K562 (cell line): ENCODE data around the gene IARS1. TPM values are rescaled to one million over a fixed set of nuclear protein-coding genes. Genes with fewer than 3 reads are reported as not detected.
A peak's percentile ranks its signal among the peaks of the same experiment; 100 is the strongest.

Experiments
- ASH1L ChIP-seq: fragments of 450-650 bp; IDR thresholded peaks from 2 replicates; pipeline ENCODE4 v1.6.1; 2018; ENCODE audit warnings: borderline replicate concordance, mild to moderate bottlenecking, low read depth; ENCODE audit not compliant: partially characterized antibody
- BHLHE40 ChIP-seq: IDR thresholded peaks from 2 replicates; pipeline ENCODE4 v1.6.1; 2011; ENCODE audit warnings: low read length, improper control_type of control experiment
- KDM5B ChIP-seq: fragments of 200-600 bp; sonication (generic); IDR thresholded peaks from 2 replicates; pipeline ENCODE4 v1.6.1; 2012; ENCODE audit warnings: low read depth, mild to moderate bottlenecking, moderate library complexity, low read length, control low read depth, inconsistent platforms; ENCODE audit not compliant: insufficient replicate concordance
- KLF10 ChIP-seq: fragments of 250-450 bp; sonication (Bioruptor Pico); IDR thresholded peaks from 2 replicates; pipeline ENCODE4 v1.6.1; 2021; ENCODE audit warnings: matching md5 sums
- MXD1 ChIP-seq: fragments of 250-450 bp; sonication (Bioruptor Pico); IDR thresholded peaks from 2 replicates; pipeline ENCODE4 v1.8.0; 2021; ENCODE audit warnings: borderline replicate concordance, mild to moderate bottlenecking, moderate library complexity; ENCODE audit not compliant: poor library complexity, severe bottlenecking
- MYBL2 ChIP-seq, 2 experiments: fragments of 450-650 bp in 1 of 2; sonication (generic) in 1 of 2; formaldehyde crosslinking in 1 of 2; IDR thresholded peaks; 2 replicates each; pipeline versions ENCODE4 v1.6.1 to v1.8.1; 2017 to 2022; ENCODE audit warnings: borderline replicate concordance in 1 of 2, inconsistent platforms in 1 of 2, low read depth in 1 of 2, mild to moderate bottlenecking in 1 of 2, missing genetic modification reagents in 1 of 2, moderate library complexity in 1 of 2
- POLR2AphosphoS2 ChIP-seq: IDR thresholded peaks from 2 replicates; pipeline ENCODE4 v1.6.1; 2012; ENCODE audit warnings: low read length, improper control_type of control experiment
- PPARD ChIP-seq: fragments of 250-450 bp; sonication (Bioruptor Pico); IDR thresholded peaks from 2 replicates; pipeline ENCODE4 v1.8.0; 2022; ENCODE audit warnings: inconsistent platforms, mild to moderate bottlenecking, moderate library complexity
- RBBP5 ChIP-seq: fragments of 200-600 bp; sonication (generic); IDR thresholded peaks from 2 replicates; pipeline ENCODE4 v1.6.1; 2012; ENCODE audit warnings: borderline replicate concordance, mild to moderate bottlenecking, low read length, control low read depth, inconsistent platforms; ENCODE audit not compliant: insufficient read depth, poor library complexity, severe bottlenecking
- RUNX1 ChIP-seq: sonication (generic); IDR thresholded peaks from 2 replicates; pipeline ENCODE4 v1.6.1; 2016; ENCODE audit warnings: antibody characterized with exemption, low read depth
- SIN3A ChIP-seq, 2 experiments: fragments of 150-350 bp in 1 of 2; IDR thresholded peaks; 2 replicates each; pipeline ENCODE4 v1.6.1; 2011 to 2016; ENCODE audit warnings: borderline replicate concordance in 2 of 2, low read depth in 2 of 2, low read length in 2 of 2, mild to moderate bottlenecking in 2 of 2, moderate library complexity in 2 of 2; ENCODE audit not compliant: control insufficient read depth in 1 of 2
- TAF7 ChIP-seq: fragments of 450-650 bp; IDR thresholded peaks from 2 replicates; pipeline ENCODE4 v1.6.1; 2016; ENCODE audit warnings: missing genetic modification characterization, missing compliant biosample characterization
- TEAD1 ChIP-seq, 2 experiments: fragments of 450-650 bp in 1 of 2; sonication (generic) in 1 of 2; formaldehyde crosslinking; IDR thresholded peaks; 2 replicates each; pipeline versions ENCODE4 v1.4.0 to v1.8.0; 2020 to 2022; ENCODE audit warnings: mild to moderate bottlenecking in 2 of 2, missing genetic modification reagents in 1 of 2
- TSC22D4 ChIP-seq: fragments of 450-650 bp; IDR thresholded peaks from 2 replicates; pipeline ENCODE4 v1.6.1; 2016; ENCODE audit warnings: missing genetic modification characterization, missing biosample characterization, control low read depth
- TSHZ1 ChIP-seq: fragments of 250-450 bp; sonication (Bioruptor Pico); IDR thresholded peaks from 2 replicates; pipeline ENCODE4 v1.4.0; 2020; ENCODE audit warnings: mild to moderate bottlenecking, moderate library complexity
- ZBED1 ChIP-seq: IDR thresholded peaks from 2 replicates; pipeline ENCODE4 v1.6.1; 2014
- ZNF212 ChIP-seq: fragments of 450-650 bp; formaldehyde crosslinking; IDR thresholded peaks from 2 replicates; pipeline ENCODE4 v1.4.0; 2020; ENCODE audit warnings: mild to moderate bottlenecking
- ZNF316 ChIP-seq: fragments of 450-650 bp; IDR thresholded peaks from 2 replicates; pipeline ENCODE4 v1.6.1; 2016
- ZNF644 ChIP-seq: fragments of 200-800 bp; sonication (Bioruptor generic); IDR thresholded peaks from 2 replicates; pipeline ENCODE4 v1.6.1; 2016; ENCODE audit warnings: low read depth, missing genetic modification characterization, missing compliant biosample characterization
- polyA plus RNA-seq, 8 experiments: library from polyadenylated mRNA; depleted of rRNA in 4 of 8; stranded (reverse) in 5 of 8; unstranded in 3 of 8; fragments of >200 nt; fragmentation: Nextera tagmentation in 2 of 8; fragmentation: Illumina TruSeq in 1 of 8; extraction: Ambion mirVana in 2 of 8; extraction: Trizol in 1 of 8; gene quantifications; 2 replicates each; pipeline versions ENCODE4 v1.2.1 to v1.2.3, GENCODE V29; 2011 to 2014; ENCODE audit warnings: inconsistent platforms in 1 of 8, missing spikeins in 1 of 8
- total RNA-seq, 7 experiments: library from RNA; depleted of rRNA in 6 of 7; stranded (reverse); fragments of >200 nt in 6 of 7; fragmentation: Illumina TruSeq in 2 of 7; extraction: Trizol in 2 of 7; gene quantifications; 2 replicates each; pipeline versions ENCODE4 v1.2.1 to v1.2.3, GENCODE V29; 2011 to 2021; ENCODE audit warnings: low replicate concordance in 1 of 7
- TF ChIP-seq, protein P1 (sequence below): fragments of 450-650 bp; IDR thresholded peaks from 2 replicates; pipeline ENCODE4 v1.6.1; 2016; ENCODE audit warnings: mild to moderate bottlenecking

Gene IARS1
- total and polyA plus RNA-seq, 9 of the 15 experiments (the other 6 are each of a cell fraction or from before 2014, with no cell fraction given) = 119 to 371 (median 234) TPM

DNA sequence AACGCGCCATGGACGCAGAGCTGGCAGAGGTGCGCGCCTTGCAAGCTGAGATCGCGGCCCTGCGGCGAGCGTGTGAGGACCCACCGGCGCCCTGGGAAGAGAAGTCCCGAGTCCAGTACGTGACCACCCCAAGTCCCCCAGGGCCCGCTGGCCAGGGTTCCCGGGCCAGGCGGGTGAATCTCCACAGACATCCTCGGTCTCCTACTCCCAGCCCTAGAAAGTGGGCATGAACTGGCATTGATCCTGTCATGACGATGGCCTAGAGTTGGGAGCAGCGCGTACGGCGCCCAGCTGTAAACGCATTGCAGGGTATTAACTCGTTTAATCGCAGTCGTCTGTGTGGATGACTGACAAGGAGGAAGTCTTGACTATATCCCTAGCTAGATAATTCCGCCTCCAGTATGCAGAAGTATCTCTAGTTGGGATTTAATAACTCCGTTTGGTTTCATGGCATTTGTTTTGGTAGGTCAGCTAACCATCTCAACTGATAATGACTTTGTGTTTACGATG, 32.5 kb upstream of the IARS1 start (continued):
- TF ChIP-seq BHLHE40 = no peak
- TF ChIP-seq RUNX1 = no peak
- no peak for TF ChIP-seq SIN3A (IDR thresholded peaks at IDR 0.05; ENCODE audit: borderline replicate concordance in 2 of 2, control insufficient read depth in 1 of 2, low read depth in 2 of 2, low read length in 2 of 2)
- TF ChIP-seq PPARD = no peak
- no peak for TF ChIP-seq TSHZ1 (CRISPR knock-in tag)
- peak; percentile 16 for TF ChIP-seq RBBP5
- TF ChIP-seq ZNF644 (tag) = no peak
- no peak for TF ChIP-seq POLR2AphosphoS2
- no peak for TF ChIP-seq MXD1
- no peak for TF ChIP-seq TAF7 (tag)
- peak; percentile 67 for TF ChIP-seq KDM5B
- TF ChIP-seq TSC22D4 (tag) = no peak
- no peak for TF ChIP-seq ASH1L
- no peak for TF ChIP-seq MYBL2 (IDR thresholded peaks at IDR 0.05; ENCODE audit: low read depth)
- TF ChIP-seq MYBL2 (CRISPR knock-in tag; IDR thresholded peaks at IDR 0.05; ENCODE audit: borderline replicate concordance) = no peak
- TF ChIP-seq ZNF316 = peak; percentile 15; the same call in 1 of the 2 replicates
- peak in 1 of 2 experiments; percentile 12; a peak in 1 of 4 replicates for TF ChIP-seq TEAD1 (CRISPR knock-in tag; IDR thresholded peaks at IDR 0.05)
- no peak for TF ChIP-seq ZBED1
- TF ChIP-seq, protein P1, sequence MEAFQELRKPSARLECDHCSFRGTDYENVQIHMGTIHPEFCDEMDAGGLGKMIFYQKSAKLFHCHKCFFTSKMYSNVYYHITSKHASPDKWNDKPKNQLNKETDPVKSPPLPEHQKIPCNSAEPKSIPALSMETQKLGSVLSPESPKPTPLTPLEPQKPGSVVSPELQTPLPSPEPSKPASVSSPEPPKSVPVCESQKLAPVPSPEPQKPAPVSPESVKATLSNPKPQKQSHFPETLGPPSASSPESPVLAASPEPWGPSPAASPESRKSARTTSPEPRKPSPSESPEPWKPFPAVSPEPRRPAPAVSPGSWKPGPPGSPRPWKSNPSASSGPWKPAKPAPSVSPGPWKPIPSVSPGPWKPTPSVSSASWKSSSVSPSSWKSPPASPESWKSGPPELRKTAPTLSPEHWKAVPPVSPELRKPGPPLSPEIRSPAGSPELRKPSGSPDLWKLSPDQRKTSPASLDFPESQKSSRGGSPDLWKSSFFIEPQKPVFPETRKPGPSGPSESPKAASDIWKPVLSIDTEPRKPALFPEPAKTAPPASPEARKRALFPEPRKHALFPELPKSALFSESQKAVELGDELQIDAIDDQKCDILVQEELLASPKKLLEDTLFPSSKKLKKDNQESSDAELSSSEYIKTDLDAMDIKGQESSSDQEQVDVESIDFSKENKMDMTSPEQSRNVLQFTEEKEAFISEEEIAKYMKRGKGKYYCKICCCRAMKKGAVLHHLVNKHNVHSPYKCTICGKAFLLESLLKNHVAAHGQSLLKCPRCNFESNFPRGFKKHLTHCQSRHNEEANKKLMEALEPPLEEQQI = no peak
- no peak for TF ChIP-seq ZNF212 (CRISPR knock-in tag)
- no peak for TF ChIP-seq KLF10 (CRISPR knock-in tag)
